NCI-H1105 treated with DMSO at 0.1 percent for 48 hours (cell line): Measurements from ENCODE around the gene STAT3.
"Not testable (repeated sequence)": the region's sequence is repeated elsewhere in the genome, so short reads cannot be mapped to it uniquely, and the experiment has no call there.

Experiments used
- DNase-seq: peaks from one replicate; lab custom pipeline; 2025; lab: John Stamatoyannopoulos, UW

The STAT3 gene

GRCh38 chr17:42388381-42389134 lies at the start of gene STAT3:
STAT3 (minus strand) TSS chr17:42388442; CDS start chr17:42348516, 39,926 bp downstream.
- DNase-seq = peak; percentile 98

DNA sequence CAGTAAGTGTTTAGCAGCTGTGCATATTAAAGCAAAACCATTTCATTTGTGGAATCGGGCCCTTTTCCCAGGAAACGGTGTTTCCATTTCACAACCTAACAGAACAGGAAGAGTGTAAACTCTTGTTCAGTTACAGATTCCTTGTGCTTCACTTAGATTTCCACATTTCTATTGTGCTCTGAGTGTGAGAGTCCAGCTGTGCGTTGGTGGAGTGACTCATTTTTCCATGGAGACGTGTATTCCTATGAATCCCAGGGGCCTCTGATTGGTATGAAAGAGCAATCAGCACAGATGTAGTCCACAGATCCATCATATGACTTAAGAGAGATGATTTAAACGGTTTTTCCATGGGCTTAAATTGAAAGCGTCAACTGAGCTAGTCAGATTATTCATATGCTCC lies 48.1 kb upstream of the STAT3 start:
- no peak for DNase-seq

- no peak for DNase-seq
These were observed 43.5 kb upstream of the STAT3 start for GRCh38 chr17:42431758-42432161.

- DNase-seq = no peak
These were observed 41.6 kb upstream of the STAT3 start for GRCh38 chr17:42429726-42430447.

GRCh38 chr17:42428141-42428944 lies 40.1 kb upstream of the STAT3 start:
- peak; percentile 8 for DNase-seq

- DNase-seq = no peak
These were observed 36.9 kb upstream of the STAT3 start for GRCh38 chr17:42424991-42425610.

DNA sequence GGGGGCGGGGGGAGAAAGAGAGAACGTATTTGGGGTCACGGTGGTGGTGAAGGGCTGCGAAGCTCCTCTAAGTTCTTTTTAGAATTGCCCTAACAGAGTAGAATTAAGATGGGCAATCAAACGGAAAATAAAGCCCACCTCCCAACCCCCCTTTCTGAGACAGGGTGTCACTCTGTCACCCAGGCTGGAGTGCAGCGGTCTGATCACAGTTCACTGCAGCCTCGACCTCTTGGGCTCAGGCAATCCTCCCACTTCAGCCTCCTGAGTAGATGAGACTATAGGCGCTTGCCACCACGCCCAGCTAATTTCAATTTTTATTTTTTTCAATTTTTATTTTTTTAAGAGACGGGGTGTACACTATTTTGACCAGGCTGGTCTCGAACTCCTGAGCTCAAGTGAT lies 35.5 kb upstream of the STAT3 start:
- DNase-seq = no peak

DNA sequence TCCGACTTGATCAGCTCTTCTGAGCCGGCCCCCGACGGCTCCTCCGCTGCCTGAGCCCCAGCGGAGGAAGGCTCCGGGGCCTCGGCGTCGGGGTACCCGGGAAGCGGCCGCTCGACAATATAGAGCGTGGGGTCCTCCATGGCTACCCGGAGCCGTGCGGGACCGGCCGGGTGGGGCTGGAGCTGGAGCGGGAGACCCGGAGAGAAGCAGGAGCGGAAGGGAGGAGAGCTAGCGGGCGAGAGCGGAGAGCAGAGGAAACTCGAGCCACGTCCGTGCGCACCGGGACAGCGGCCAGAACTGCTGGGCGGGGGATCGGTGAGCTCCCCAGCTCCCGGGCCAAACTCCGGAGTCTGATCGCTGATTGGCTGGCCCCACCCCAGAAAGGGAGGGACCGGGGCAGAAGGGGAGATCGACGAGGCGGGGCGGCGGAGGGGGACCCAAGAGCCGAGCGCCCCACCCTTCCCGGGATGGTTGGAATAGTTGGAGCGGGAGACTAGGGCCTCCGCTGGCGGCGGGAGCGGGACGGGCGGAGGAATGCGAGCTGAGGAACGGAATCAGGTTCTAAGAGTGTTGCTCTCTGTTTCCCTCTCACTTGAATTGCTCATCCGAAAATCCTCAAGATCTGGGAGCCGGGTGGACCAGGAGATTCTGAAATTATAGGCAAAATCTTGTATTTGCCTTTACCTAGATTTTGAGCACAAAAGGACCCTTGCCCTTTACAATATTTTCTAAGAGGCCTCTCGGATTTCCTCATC lies 34.9 kb upstream of the STAT3 start, which contains the start of gene CAVIN1:
Gene CAVIN1 (minus strand): TSS at position 299 of the 755 bp plus-strand sequence. CDS start 159 bp downstream, at position 140.
- DNase-seq = peak; percentile 60

DNA sequence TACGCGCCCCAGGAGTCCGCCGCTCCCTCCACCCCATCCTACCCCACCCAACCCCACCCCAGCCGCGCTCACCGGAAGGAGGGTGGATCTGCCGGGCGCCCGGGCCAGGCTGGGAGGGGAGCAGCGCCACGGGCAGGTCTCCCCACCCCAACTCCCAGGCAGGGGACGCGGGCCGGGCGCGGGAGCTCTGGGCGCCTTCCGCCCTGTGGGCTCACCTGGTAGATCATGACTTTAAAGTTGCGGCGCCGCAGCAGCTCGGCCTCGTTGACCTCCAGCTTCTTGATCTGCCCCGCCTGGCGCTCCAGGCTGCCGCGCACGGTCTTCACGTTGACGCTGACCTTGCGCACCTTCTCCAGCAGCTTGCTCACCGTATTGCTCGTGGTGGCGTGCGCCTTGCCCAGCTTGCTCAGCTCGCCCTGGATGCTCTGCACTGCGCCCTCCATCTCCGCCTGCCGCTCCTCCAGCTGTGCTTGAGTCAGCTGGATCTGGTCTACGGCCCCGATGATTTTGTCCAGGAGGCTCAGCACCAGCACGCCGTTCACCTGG lies 34.2 kb upstream of the STAT3 start:
- DNase-seq = peak; percentile 22

- no peak for DNase-seq
These were observed 33.5 kb upstream of the STAT3 start for GRCh38 chr17:42421507-42422338.

DNA sequence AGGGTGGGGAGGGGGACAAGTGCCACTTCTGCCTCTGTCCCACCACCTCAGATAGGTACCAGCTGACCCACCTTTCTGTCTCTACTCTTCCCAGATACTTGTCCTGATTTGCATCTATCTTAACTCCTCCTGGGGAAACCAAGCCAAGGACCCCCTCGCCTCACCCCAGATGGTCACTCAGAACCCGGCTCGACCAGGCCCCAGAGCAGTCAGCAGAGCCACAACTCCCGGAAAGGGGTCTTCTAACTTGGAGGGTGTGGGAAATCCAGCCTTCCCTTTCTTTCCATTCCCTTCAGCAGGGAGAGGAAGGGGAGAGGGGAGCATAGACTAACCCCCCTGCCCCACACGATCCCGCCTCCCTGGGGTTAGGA lies 32.9 kb upstream of the STAT3 start:
- no peak for DNase-seq

DNA sequence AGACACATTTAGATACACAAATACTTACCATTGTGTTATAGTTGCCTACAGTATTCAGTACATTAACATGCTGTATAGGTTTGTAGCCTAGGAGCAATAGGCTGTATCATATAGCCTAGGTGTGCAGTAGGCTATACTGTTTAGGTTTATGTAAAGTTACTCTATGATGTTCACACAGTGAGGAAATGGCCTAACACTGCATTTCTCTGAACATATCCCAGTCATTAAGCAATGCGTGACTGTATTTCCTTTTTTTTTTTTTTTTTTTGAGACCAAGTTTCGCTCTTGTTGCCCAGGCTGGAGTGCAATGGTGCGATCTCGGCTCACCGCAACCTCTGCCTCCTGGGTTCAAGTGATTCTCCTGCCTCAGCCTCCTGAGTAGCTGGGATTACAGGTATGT lies 29.7 kb upstream of the STAT3 start:
- not testable (repeated sequence) for DNase-seq

DNA sequence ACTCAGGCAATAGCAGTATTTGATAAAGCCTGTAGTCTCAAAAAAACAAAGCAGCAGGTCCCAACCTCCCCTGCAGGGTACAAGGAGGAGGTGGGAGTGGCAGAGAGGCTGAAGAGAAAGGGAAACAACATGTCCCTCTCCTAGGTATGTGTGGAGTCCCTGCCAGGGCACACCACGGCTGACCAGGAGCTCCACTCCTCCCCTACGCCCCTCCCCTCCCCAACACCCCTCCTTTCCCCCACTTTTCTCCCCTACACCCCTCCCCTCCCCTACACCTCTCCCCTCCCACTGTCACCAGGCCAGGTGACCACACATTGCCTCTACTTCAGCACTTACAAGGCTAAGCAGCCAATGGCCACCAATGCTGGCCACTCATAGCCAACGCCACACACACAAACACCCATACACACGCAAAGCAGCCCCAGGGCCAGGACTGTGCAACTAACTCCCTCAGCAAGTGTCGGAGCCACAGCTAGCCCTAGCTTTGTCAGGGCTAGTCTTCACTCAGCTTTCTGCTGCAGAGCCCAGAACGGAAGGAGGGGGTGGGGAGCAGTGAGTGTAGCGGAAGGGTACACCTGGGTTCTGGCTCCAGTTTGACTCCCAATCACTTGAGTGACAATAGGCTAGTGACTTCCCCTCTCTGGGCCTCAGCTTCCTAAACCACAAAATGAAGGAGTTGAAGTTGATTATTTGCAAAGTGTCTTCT lies 26.6 kb upstream of the STAT3 start:
- DNase-seq = no peak

DNA sequence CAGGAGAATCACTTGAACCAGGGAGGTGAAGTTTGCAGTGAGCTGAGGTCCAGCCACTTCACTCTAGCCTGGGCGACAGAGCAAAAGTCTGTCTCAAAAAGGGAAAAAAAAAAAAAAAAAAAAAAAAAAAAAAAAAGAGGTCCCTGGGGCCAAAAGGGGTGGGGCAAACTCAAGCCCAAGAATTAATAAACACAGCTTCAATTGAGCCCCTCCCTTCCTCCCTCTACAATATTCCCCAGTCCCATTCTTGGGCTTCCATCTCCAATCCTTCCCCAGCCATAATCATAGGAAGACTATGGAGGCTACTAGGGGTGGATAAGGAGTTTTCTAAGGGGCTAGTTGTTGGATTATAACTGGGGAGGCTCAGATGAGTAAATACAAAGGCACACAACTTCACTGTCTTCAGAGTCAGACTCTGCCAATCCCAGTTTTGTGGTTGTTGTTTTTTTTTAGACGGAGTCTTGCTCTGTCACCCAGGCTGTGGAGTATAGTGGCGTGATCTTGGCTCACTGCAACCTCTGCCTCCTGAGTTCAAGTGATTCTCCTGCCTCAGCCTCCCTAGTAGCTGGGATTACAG lies 25.3 kb upstream of the STAT3 start:
- DNase-seq = no peak

GRCh38 chr17:42411905-42412679 lies 23.9 kb upstream of the STAT3 start:
- DNase-seq = no peak

DNA sequence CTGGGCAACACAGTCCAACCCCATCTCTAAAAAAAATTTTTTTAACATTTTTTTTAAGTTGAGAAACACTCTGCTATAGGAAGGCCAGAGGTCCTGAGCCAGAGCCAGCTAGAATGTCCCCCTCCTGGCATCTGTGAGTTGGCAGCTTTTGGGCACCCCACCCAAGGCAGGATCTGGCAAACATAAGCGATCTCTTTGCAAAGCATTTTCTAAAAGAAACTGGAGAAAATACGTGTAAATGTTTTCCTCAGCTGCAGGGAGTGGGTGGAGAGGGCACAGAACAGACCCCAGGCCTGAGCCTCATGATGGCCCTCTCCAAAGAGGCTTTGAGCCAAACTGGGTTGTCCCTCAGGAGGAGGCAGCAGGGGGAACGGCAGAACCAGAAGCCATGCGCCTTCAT lies 23.1 kb upstream of the STAT3 start:
- no peak for DNase-seq

DNA sequence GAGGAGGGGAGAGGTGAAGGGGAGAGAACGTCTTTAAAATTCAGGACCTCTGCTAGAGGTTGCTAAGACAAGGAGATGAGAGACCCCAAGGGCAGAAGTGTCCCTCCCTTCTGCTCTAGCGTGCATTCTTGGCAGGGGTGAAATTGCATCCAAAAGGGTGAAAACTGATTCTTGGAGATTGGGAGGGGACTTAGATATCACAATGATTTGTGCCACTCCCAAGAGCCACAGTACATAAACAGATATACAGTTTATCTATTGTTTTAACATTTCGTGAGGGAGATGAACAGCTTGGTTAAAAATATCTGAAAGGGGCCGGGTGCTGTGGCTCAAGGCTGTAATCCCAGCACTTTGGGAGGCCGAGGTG lies 22.1 kb upstream of the STAT3 start:
- no peak for DNase-seq

GRCh38 chr17:42409523-42410318 lies 21.5 kb upstream of the STAT3 start:
- no peak for DNase-seq
